IMR-90 (cell line): ENCODE measurements around the gene CCL28. TPM values are rescaled to one million over a fixed set of nuclear protein-coding genes. Genes with fewer than 3 reads are reported as not detected.

ENCODE experiments used
- ATAC-seq: fragments of 200-7000 bp; cut with Tn5 transposase; 2 replicates; pipeline ENCODE4 v1.9.1; 2020; ENCODE audit warnings: low read depth, mild to moderate bottlenecking, moderate library complexity
- BruUV-seq: library from RNA; stranded (reverse); fragments of 400-500 nt; replicated peaks from 2 replicates; lab custom pipeline; 2021; lab: Mats Ljungman, UMichigan
- CTCF ChIA-PET: fragments of 300-600 bp; formaldehyde crosslinking; extraction: SDS; loops from one replicate; lab custom pipeline; 2021; ENCODE audit warnings: antibody characterized with exemption; lab: Yijun Ruan, JAX
- POLR2A ChIA-PET: fragments of 300-600 bp; sonication (Branson Sonifier 250); formaldehyde crosslinking; loops from one replicate; lab custom pipeline; 2022; ENCODE audit warnings: antibody characterized with exemption; ENCODE audit not compliant: unreplicated experiment; lab: Charles Lee
- DNase-seq: peaks from one replicate; pipeline ENCODE4 v3.0.0; 2013
- H2AFZ ChIP-seq: replicated peaks from 2 replicates; pipeline ENCODE3; 2013; ENCODE audit warnings: low read length, mild to moderate bottlenecking; ENCODE audit not compliant: poor library complexity
- H2AK5ac ChIP-seq: 2 replicates; pipeline ENCODE4 v1.6.1; 2013; ENCODE audit warnings: low read depth, low read length, inconsistent platforms
- H2AK9ac ChIP-seq: replicated peaks from 2 replicates; pipeline ENCODE3; 2013; ENCODE audit warnings: mild to moderate bottlenecking, low read depth, low read length, moderate library complexity; ENCODE audit not compliant: poor library complexity
- H2BK120ac ChIP-seq: 2 replicates; pipeline ENCODE4 v1.6.1; 2013; ENCODE audit warnings: low read depth, low read length, inconsistent platforms
- H2BK15ac ChIP-seq: 3 replicates; pipeline ENCODE4 v1.6.1; 2013; ENCODE audit warnings: low read depth, low read length, inconsistent platforms
- H2BK20ac ChIP-seq: 2 replicates; pipeline ENCODE4 v1.6.1; 2013; ENCODE audit warnings: low read depth, mild to moderate bottlenecking, inconsistent platforms, low read length, moderate library complexity
- H2BK5ac ChIP-seq: 2 replicates; pipeline ENCODE4 v1.6.1; 2013; ENCODE audit warnings: mild to moderate bottlenecking, low read depth, low read length, inconsistent platforms; ENCODE audit not compliant: poor library complexity, severe bottlenecking
- H3K14ac ChIP-seq: replicated peaks from 2 replicates; pipeline ENCODE4 v1.6.1; 2013; ENCODE audit warnings: low read depth, low read length, inconsistent platforms
- H3K18ac ChIP-seq: 2 replicates; pipeline ENCODE4 v1.6.1; 2013; ENCODE audit warnings: low read depth, low read length, control low read depth
- H3K23ac ChIP-seq: 2 replicates; pipeline ENCODE4 v1.6.1; 2013; ENCODE audit warnings: low read depth, low read length, inconsistent platforms
- H3K27ac ChIP-seq: 2 replicates; pipeline ENCODE4 v1.5.1; 2013; ENCODE audit warnings: mild to moderate bottlenecking, control low read depth, low read length; ENCODE audit not compliant: insufficient read depth
- H3K27me3 ChIP-seq: 2 replicates; pipeline ENCODE4 v1.6.1; 2013; ENCODE audit warnings: low read length; ENCODE audit not compliant: control insufficient read depth, insufficient read depth
- H3K36me3 ChIP-seq: 2 replicates; pipeline ENCODE4 v1.6.1; 2013; ENCODE audit warnings: low read length, mixed read lengths; ENCODE audit not compliant: control insufficient read depth, insufficient read depth
- H3K4ac ChIP-seq: 2 replicates; pipeline ENCODE4 v1.6.1; 2013; ENCODE audit warnings: low read depth, low read length, inconsistent platforms
- H3K4me1 ChIP-seq: 2 replicates; pipeline ENCODE4 v1.6.1; 2013; ENCODE audit warnings: low read length, mixed read lengths; ENCODE audit not compliant: control insufficient read depth, insufficient read depth
- H3K4me2 ChIP-seq: 2 replicates; pipeline ENCODE4 v1.6.1; 2013; ENCODE audit warnings: low read depth, mild to moderate bottlenecking, control low read depth, low read length, moderate library complexity
- H3K4me3 ChIP-seq: 2 replicates; pipeline ENCODE4 v1.5.1; 2013; ENCODE audit warnings: low read depth, mild to moderate bottlenecking, control low read depth, low read length, moderate library complexity; ENCODE audit not compliant: insufficient read depth
- H3K56ac ChIP-seq: 2 replicates; pipeline ENCODE4 v1.6.1; 2013; ENCODE audit warnings: low read length, inconsistent platforms; ENCODE audit not compliant: insufficient read depth; ENCODE audit errors: extremely low read depth
- H3K79me1 ChIP-seq, 2 experiments: 2 replicates each; pipeline ENCODE4 v1.6.1; 2013; ENCODE audit warnings: low read length in 2 of 2, inconsistent platforms in 1 of 2, low read depth in 1 of 2
- H3K9ac ChIP-seq: 2 replicates; pipeline ENCODE4 v1.6.1; 2013; ENCODE audit warnings: low read depth, low read length, control low read depth
- H3K9me1 ChIP-seq: 2 replicates; pipeline ENCODE4 v1.6.1; 2013; ENCODE audit warnings: low read length, inconsistent platforms; ENCODE audit not compliant: insufficient read depth
- H3K9me3 ChIP-seq: 2 replicates; pipeline ENCODE4 v1.6.1; 2013; ENCODE audit warnings: low read length; ENCODE audit not compliant: control insufficient read depth, insufficient read depth
- H4K20me1 ChIP-seq: 2 replicates; pipeline ENCODE4 v1.6.1; 2013; ENCODE audit warnings: low read length, inconsistent platforms; ENCODE audit not compliant: insufficient read depth
- H4K5ac ChIP-seq: 2 replicates; pipeline ENCODE4 v1.6.1; 2013; ENCODE audit warnings: mild to moderate bottlenecking, low read depth, low read length, control low read depth
- H4K8ac ChIP-seq, 2 experiments: 2 replicates each; pipeline ENCODE4 v1.6.1; 2013; ENCODE audit warnings: low read depth in 2 of 2, low read length in 2 of 2, control low read depth in 1 of 2, inconsistent platforms in 1 of 2
- H4K91ac ChIP-seq: 2 replicates; pipeline ENCODE4 v1.6.1; 2013; ENCODE audit warnings: low read depth, low read length, inconsistent platforms; ENCODE audit not compliant: insufficient read depth
- BHLHE40 ChIP-seq: fragments of 150-350 bp; IDR thresholded peaks from 2 replicates; pipeline ENCODE4 v1.6.1; 2016; ENCODE audit warnings: mild to moderate bottlenecking, low read depth, low read length
- CEBPB ChIP-seq: IDR thresholded peaks from 2 replicates; pipeline ENCODE4 v1.6.1; 2012; ENCODE audit warnings: low read depth, low read length, improper control_type of control experiment
- CHD1 ChIP-seq: IDR thresholded peaks from 2 replicates; pipeline ENCODE4 v1.6.1; 2012; ENCODE audit warnings: low read depth, low read length, improper control_type of control experiment
- FOS ChIP-seq: fragments of 150-350 bp; IDR thresholded peaks from 2 replicates; pipeline ENCODE4 v1.6.1; 2016; ENCODE audit warnings: low read depth, low read length
- MAZ ChIP-seq: IDR thresholded peaks from 2 replicates; pipeline ENCODE4 v1.6.1; 2012; ENCODE audit warnings: low read depth, mild to moderate bottlenecking, low read length, improper control_type of control experiment, moderate library complexity, borderline replicate concordance
- MXI1 ChIP-seq: IDR thresholded peaks from 2 replicates; pipeline ENCODE4 v1.6.1; 2012; ENCODE audit warnings: low read depth, mild to moderate bottlenecking, low read length, moderate library complexity, borderline replicate concordance
- NFE2L2 ChIP-seq: fragments of 150-350 bp; IDR thresholded peaks from 2 replicates; pipeline ENCODE4 v1.6.1; 2016; ENCODE audit warnings: low read depth, mild to moderate bottlenecking, low read length
- POLR2A ChIP-seq: IDR thresholded peaks from 2 replicates; pipeline ENCODE4 v1.6.1; 2012; ENCODE audit warnings: mild to moderate bottlenecking, low read depth, low read length
- RFX5 ChIP-seq: IDR thresholded peaks from 2 replicates; pipeline ENCODE4 v1.8.0; 2012; ENCODE audit warnings: low read depth, mild to moderate bottlenecking, low read length, moderate library complexity
- SMC3 ChIP-seq: fragments of 150-350 bp; IDR thresholded peaks from 2 replicates; pipeline ENCODE4 v1.6.1; 2016; ENCODE audit warnings: low read depth, mild to moderate bottlenecking, antibody characterized with exemption, low read length, moderate library complexity
- WGBS, 2 experiments: methylation state at CpG; one replicate each; pipeline versions ENCODE4 v1.1.5 to v1.1.7; 2013; ENCODE audit warnings: missing lambda C conversion rate in 2 of 2; ENCODE audit not compliant: insufficient read length in 1 of 2; ENCODE audit errors: extremely low coverage in 2 of 2; 5-methylcytosine and 5-hydroxymethylcytosine counted together
- dilution Hi-C: fragments of 300-500 bp; cut with HindIII; formaldehyde crosslinking; loops from one replicate; pipeline ENCODE4 v1.14.3; 2018; ENCODE audit warnings: low sequenced_read_pairs; ENCODE audit not compliant: unreplicated experiment
- in situ Hi-C: fragments of 300-500 bp; cut with MboI; formaldehyde crosslinking; loops from 3 replicates; pipeline ENCODE4 v1.14.3; 2019; ENCODE audit warnings: low sequenced_read_pairs, inconsistent platforms, mixed read lengths
- intact Hi-C: fragments of 100-400 bp; cut with micrococcal nuclease; formaldehyde crosslinking; loops from 2 replicates; pipeline ENCODE4 v1.10.0; 2022
- polyA plus RNA-seq, 3 experiments: library from polyadenylated mRNA; depleted of rRNA; stranded (reverse); fragments of >200 nt; gene quantifications; 2 replicates each; pipeline ENCODE4 v1.2.3, GENCODE V29; 2012; ENCODE audit warnings: low replicate concordance in 1 of 3
- total RNA-seq: library from RNA; depleted of rRNA; stranded (reverse); fragments of >200 nt; gene quantifications from 2 replicates; pipeline ENCODE4 v1.2.3, GENCODE V29; 2012
- TF ChIP-seq, protein P1 (sequence below): fragments of 150-350 bp; IDR thresholded peaks from 2 replicates; pipeline ENCODE4 v1.6.1; 2017; ENCODE audit warnings: mild to moderate bottlenecking, antibody characterized with exemption, low read length, low read depth
- TF ChIP-seq, protein P2 (sequence below): fragments of 150-350 bp; IDR thresholded peaks from 2 replicates; pipeline ENCODE4 v1.6.1; 2016; ENCODE audit warnings: low read depth, mild to moderate bottlenecking, low read length, moderate library complexity, borderline replicate concordance

The CCL28 gene
- total and polyA plus RNA-seq, 2 of the 4 experiments (the other 2 are of a cell fraction): under 0.01 to 0.02 TPM

DNA sequence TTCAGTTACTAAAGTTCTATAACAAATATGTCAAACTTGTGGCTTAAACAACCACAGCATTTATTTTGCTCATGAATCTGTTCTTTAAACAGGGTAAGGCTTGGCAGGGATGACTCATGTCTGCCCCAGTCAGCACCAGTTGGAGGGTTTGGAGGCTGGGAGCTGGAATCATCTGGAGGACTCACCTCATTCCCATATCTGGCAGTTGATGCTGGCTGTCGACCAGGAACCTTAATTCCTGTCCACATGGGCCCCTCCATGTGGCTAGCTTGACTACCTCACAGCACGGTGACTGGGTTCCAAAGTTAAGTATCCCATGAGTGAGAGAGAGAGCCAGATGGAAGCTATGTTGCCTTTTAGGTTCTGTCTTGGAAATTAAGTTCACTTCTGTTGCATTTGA is 13.8 kb upstream of the CCL28 start:
- Histone ChIP-seq H3K9me3 (no peaks in the 10 kb centered on the region), H3K56ac (no peak overlapping the region), H2AK9ac (no peak overlapping the region), H3K36me3 (no peaks in the 10 kb centered on the region), H2BK15ac (peak overlapping the region; percentile 3; the same call in 1 of the 3 replicates), H3K4me2 (no peak overlapping the region), H3K23ac (0 out of 2 replicates have a peak overlapping the region, but pooled peaks have one; percentile 7), H3K9me1 (peaks cover 9% of the 10 kb centered on the region), H3K4me3 (no peak overlapping the region), H3K79me1 (no peaks in the 10 kb centered on the region), H2BK20ac (peak overlapping the region; percentile 50), H2BK120ac (peak overlapping the region; percentile 68), H3K18ac (no peak overlapping the region), H3K4me1 (peaks cover 3% of the 10 kb centered on the region), H2AFZ (no peak overlapping the region), H3K14ac (no peak overlapping the region), H3K9ac (no peak overlapping the region), H2AK5ac (0 out of 2 replicates have a peak overlapping the region, but pooled peaks have one; percentile 3), H4K91ac (no peak overlapping the region), H3K4ac (no peak overlapping the region), H4K5ac (no peak overlapping the region), H3K27ac (no peak overlapping the region), H4K20me1 (peaks cover 4% of the 10 kb centered on the region; the same call in 1 of the 2 replicates), H2BK5ac (peak overlapping the region; percentile 9), H4K8ac (no peak overlapping the region), H3K27me3 (no peaks in the 10 kb centered on the region)
- peak; percentile 90 for ATAC-seq
- WGBS, 2 experiments: no CpG with 5 or more reads among the region's 2 CpGs
- in situ Hi-C loops (no loop called here), intact Hi-C loops (no loop called here), dilution Hi-C loops (no loop called here)
- ChIA-PET POLR2A (no interaction called here), CTCF (interaction anchor here (1.0 to 1.2 kb wide), 2 partner anchors 36 to 58 kb away, joined by 6 to 10 read pairs; partner anchors contain the start of gene TMEM267)
- TF ChIP-seq POLR2A (no peak), CHD1 (no peak), MAZ (no peak), BHLHE40 (no peak), FOS (peak; percentile 61), MXI1 (0 out of 2 replicates have a peak, but pooled peaks have one; percentile 26), SMC3 (no peak), RFX5 (no peak), NFE2L2 (no peak), CEBPB (no peak)
- TF ChIP-seq, protein P1, sequence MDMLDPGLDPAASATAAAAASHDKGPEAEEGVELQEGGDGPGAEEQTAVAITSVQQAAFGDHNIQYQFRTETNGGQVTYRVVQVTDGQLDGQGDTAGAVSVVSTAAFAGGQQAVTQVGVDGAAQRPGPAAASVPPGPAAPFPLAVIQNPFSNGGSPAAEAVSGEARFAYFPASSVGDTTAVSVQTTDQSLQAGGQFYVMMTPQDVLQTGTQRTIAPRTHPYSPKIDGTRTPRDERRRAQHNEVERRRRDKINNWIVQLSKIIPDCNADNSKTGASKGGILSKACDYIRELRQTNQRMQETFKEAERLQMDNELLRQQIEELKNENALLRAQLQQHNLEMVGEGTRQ: no peak
- TF ChIP-seq, protein P2, sequence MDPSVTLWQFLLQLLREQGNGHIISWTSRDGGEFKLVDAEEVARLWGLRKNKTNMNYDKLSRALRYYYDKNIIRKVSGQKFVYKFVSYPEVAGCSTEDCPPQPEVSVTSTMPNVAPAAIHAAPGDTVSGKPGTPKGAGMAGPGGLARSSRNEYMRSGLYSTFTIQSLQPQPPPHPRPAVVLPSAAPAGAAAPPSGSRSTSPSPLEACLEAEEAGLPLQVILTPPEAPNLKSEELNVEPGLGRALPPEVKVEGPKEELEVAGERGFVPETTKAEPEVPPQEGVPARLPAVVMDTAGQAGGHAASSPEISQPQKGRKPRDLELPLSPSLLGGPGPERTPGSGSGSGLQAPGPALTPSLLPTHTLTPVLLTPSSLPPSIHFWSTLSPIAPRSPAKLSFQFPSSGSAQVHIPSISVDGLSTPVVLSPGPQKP: no peak
- no TSS peak for BruUV-seq
- DNase-seq: peak; percentile 80
